Progenitor cell of endocrine pancreas (in vitro differentiated cells): ENCODE data around the gene LMX1B. TPM values are rescaled to one million over a fixed set of nuclear protein-coding genes. Genes with fewer than 3 reads are reported as not detected.
"Not testable (repeated sequence)": the region's sequence is repeated elsewhere in the genome, so short reads cannot be mapped to it uniquely, and the experiment has no call there.

ENCODE experiments used
- DNase-seq: peaks from one replicate; pipeline ENCODE4 v3.0.0; 2021; ENCODE audit warnings: low spot score; ENCODE audit not compliant: unreplicated experiment
- H3K27ac Mint-ChIP-seq: 2 replicates; pipeline ENCODE4 v1.8.0; 2021; ENCODE audit warnings: mild to moderate bottlenecking, moderate library complexity, mixed read lengths
- H3K27me3 Mint-ChIP-seq: 2 replicates; pipeline ENCODE4 v1.8.0; 2021; ENCODE audit warnings: mixed read lengths
- H3K36me3 Mint-ChIP-seq: 2 replicates; pipeline ENCODE4 v1.8.0; 2022; ENCODE audit warnings: mixed read lengths; ENCODE audit not compliant: insufficient read depth
- H3K4me1 Mint-ChIP-seq: 2 replicates; pipeline ENCODE4 v1.8.0; 2021; ENCODE audit warnings: low read depth, mixed read lengths
- H3K4me3 Mint-ChIP-seq: 2 replicates; pipeline ENCODE4 v1.8.0; 2021; ENCODE audit warnings: low read depth, mild to moderate bottlenecking, moderate library complexity, mixed read lengths
- H3K9me3 Mint-ChIP-seq: 2 replicates; pipeline ENCODE4 v1.8.0; 2021; ENCODE audit warnings: low read depth, mixed read lengths
- total RNA-seq: library from RNA; stranded (reverse); gene quantifications from 2 replicates; pipeline ENCODE4 v1.2.1, GENCODE V29; 2021
- TF ChIP-seq, protein P1 (sequence below): fragments of 200-600 bp; sonication (generic); IDR thresholded peaks from one replicate; pipeline ENCODE4 v1.5.0; 2021; ENCODE audit warnings: antibody characterized with exemption, mild to moderate bottlenecking; ENCODE audit not compliant: unreplicated experiment

Gene LMX1B
- total RNA-seq, 1 donor from 2014 or later = 9.1 TPM

DNA sequence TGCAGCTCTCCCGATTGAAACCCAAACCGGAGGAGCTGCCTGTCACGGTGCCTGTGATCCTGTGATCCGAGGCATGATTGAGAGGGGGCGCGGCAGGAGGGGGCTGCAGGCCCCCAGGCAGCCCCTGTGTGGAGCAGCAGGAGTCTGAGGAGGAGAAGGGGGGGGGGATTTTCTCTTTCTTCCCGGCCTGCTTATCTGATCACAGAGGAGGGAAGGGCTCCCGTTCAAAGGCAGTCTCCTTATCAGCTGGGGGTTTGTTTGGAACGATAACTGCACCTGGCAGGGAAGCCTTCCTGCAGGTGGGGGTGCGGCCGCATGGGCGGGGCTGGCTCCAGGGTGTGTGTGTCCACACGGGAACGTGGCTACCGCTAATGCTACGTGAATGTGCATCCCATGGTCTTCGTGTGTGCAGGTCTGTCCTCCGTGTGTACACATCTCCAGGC, 38.4 kb downstream of the LMX1B start:
- no peaks in the 10 kb centered on the region for H3K9me3 Mint-ChIP-seq
- H3K27me3 Mint-ChIP-seq = peaks cover 55% of the 10 kb centered on the region
- peak overlapping the region; percentile 22 for H3K27ac Mint-ChIP-seq
- H3K36me3 Mint-ChIP-seq = no peaks in the 10 kb centered on the region
- H3K4me1 Mint-ChIP-seq = peaks cover 44% of the 10 kb centered on the region
- TF ChIP-seq, protein P1, sequence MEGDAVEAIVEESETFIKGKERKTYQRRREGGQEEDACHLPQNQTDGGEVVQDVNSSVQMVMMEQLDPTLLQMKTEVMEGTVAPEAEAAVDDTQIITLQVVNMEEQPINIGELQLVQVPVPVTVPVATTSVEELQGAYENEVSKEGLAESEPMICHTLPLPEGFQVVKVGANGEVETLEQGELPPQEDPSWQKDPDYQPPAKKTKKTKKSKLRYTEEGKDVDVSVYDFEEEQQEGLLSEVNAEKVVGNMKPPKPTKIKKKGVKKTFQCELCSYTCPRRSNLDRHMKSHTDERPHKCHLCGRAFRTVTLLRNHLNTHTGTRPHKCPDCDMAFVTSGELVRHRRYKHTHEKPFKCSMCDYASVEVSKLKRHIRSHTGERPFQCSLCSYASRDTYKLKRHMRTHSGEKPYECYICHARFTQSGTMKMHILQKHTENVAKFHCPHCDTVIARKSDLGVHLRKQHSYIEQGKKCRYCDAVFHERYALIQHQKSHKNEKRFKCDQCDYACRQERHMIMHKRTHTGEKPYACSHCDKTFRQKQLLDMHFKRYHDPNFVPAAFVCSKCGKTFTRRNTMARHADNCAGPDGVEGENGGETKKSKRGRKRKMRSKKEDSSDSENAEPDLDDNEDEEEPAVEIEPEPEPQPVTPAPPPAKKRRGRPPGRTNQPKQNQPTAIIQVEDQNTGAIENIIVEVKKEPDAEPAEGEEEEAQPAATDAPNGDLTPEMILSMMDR = no peak
- H3K4me3 Mint-ChIP-seq = no peak overlapping the region
- no peak for DNase-seq

DNA sequence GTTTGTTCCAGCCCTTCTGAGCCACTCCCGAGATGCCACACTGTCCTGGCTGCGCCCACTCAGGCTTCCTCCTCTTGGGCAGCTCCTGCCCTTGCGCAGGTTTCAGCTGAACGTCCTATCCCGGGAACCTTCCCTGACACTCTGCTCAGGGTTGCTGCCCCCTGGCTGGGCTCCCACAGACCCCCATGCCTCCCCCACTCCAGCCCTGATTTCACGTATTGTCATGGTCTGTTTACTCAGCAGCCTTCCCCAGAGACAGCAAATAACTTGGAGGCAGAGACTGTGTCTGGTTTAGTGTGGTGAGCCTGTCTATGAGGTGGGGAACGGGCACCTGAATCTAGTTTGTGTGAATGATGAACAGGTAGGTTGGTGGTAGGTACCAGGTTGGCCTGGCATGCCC, 40.4 kb downstream of the LMX1B start:
- Mint-ChIP-seq H3K9me3 (no peaks in the 10 kb centered on the region), H3K27me3 (peaks cover 49% of the 10 kb centered on the region), H3K36me3 (no peaks in the 10 kb centered on the region), H3K4me1 (peaks cover 38% of the 10 kb centered on the region), H3K4me3 (no peak overlapping the region), H3K27ac (no peak overlapping the region)
- DNase-seq = no peak
- TF ChIP-seq, protein P1 = no peak

DNA sequence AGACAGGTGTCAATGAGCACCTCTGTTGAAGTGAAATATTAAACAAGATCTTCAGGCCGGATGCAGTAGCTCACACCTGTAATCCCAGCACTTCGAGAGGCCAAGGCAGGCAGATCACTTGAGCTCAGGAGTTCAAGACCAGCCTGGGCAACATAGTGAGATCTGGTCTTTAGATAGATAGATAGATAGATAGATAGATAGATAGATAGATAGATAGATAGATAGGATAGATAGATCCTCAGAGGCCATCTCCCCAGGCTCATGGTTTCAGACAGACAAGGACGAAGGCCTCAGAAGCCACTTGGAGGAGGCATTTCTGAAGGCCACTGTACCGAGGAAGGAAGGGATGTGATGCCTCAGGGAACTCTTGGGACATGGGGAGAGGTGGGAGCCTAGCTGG, 42.5 kb downstream of the LMX1B start:
- not testable (repeated sequence) for DNase-seq, H3K36me3 Mint-ChIP-seq, H3K9me3 Mint-ChIP-seq, H3K4me3 Mint-ChIP-seq, H3K27ac Mint-ChIP-seq
- peaks cover 40% of the 10 kb centered on the region for H3K27me3 Mint-ChIP-seq
- H3K4me1 Mint-ChIP-seq = peaks cover 27% of the 10 kb centered on the region

DNA sequence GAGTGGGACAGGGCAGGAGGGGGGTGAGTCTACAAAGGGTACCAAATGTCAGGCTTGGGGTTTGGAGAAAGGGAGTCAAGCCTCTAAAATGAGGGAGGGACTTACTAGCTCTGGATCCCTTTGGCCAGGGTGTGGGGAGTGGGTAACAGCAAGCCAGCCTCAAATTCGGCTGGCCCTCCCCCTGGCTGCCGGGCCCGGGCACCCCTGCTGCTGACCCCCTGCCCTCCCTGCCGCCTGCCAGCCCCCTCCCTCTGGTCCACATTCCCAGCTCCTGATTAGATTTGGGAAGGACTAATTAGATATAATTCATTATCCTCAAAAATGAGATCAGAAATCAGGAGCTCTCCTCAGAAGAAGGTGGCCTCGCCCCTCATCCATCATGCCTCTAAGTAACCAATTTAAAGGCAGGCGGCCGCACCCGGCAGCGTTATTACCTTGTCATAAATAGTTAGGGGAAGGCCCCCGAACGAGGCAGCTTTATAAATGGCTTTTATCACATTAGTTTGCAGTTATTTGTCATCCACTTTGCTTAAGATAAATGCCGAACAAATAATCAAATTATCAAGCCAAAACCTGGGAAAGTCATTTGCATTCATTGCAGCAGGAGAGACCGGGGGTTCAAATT, 44.6 kb downstream of the LMX1B start:
- H3K27me3 Mint-ChIP-seq = peaks cover 37% of the 10 kb centered on the region
- no peaks in the 10 kb centered on the region for H3K9me3 Mint-ChIP-seq
- TF ChIP-seq, protein P1 = no peak
- no peak overlapping the region for H3K27ac Mint-ChIP-seq
- no peak for DNase-seq
- H3K36me3 Mint-ChIP-seq = no peaks in the 10 kb centered on the region
- peaks cover 20% of the 10 kb centered on the region for H3K4me1 Mint-ChIP-seq
- no peak overlapping the region for H3K4me3 Mint-ChIP-seq

DNA sequence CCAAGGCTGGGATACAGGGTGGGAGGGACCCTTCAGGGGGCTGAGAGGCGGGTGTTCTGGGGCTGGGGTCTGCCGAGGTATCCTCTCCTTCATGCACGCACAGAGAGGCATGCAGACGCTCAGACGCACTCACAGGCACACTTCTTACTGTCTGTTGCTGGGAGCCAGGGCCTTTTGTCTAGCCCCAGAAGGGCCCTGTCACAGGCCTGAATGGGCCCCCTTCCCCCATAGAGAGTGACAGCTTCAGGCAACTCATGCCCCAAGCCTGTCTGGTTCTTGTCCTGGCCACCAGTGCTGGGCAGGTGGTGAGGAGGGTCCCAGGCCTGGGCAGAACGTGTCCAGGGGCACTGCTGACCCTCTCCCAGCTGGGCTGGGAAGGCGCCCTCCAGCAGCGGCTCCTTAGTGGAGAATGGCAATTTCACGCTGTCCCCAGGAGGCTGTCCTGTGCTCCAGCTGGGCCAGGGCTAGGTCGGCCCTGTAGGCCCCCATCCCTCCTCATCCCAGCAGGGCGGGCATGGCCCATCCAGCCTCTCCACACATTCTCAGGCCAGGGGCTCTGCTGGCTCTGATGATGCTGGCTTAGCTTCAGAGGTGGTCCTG, 45.3 kb downstream of the LMX1B start:
- Mint-ChIP-seq H3K9me3 (no peaks in the 10 kb centered on the region), H3K4me1 (peaks cover 12% of the 10 kb centered on the region), H3K27ac (no peak overlapping the region), H3K27me3 (peaks cover 32% of the 10 kb centered on the region), H3K36me3 (no peaks in the 10 kb centered on the region), H3K4me3 (no peak overlapping the region)
- DNase-seq = no peak
- TF ChIP-seq, protein P1 = no peak

DNA sequence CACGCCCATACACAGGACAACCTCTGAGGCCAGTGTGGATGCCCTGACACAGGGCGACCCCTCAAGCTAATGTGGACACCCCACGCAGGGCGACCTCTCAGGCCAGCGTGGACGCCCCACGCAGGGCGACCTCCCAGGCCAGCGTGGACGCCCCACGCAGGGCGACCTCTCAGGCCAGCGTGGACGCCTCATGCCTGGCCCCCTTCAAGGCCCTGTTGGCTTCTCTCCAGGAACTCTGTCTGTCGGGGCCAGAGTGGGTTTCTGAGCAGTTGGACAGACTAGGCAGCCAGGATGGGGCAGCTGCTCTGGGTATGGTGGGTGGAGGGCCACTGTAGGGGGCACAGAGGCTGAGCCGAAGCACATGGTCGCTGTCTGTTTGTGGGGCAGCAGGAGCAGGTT, 47.4 kb downstream of the LMX1B start:
- TF ChIP-seq, protein P1 = no peak
- no peak overlapping the region for H3K4me3 Mint-ChIP-seq
- peaks cover 20% of the 10 kb centered on the region for H3K27me3 Mint-ChIP-seq
- no peaks in the 10 kb centered on the region for H3K36me3 Mint-ChIP-seq
- H3K4me1 Mint-ChIP-seq = peaks cover 16% of the 10 kb centered on the region
- DNase-seq = no peak
- no peak overlapping the region for H3K27ac Mint-ChIP-seq
- H3K9me3 Mint-ChIP-seq = no peaks in the 10 kb centered on the region
